ENCODE data around the gene TRMU. TPM values are rescaled to one million over a fixed set of nuclear protein-coding genes. Genes with fewer than 3 reads are reported as not detected.

Gene TRMU
- total RNA-seq, 1 donor from 2014 or later = 38.2 TPM

DNA sequence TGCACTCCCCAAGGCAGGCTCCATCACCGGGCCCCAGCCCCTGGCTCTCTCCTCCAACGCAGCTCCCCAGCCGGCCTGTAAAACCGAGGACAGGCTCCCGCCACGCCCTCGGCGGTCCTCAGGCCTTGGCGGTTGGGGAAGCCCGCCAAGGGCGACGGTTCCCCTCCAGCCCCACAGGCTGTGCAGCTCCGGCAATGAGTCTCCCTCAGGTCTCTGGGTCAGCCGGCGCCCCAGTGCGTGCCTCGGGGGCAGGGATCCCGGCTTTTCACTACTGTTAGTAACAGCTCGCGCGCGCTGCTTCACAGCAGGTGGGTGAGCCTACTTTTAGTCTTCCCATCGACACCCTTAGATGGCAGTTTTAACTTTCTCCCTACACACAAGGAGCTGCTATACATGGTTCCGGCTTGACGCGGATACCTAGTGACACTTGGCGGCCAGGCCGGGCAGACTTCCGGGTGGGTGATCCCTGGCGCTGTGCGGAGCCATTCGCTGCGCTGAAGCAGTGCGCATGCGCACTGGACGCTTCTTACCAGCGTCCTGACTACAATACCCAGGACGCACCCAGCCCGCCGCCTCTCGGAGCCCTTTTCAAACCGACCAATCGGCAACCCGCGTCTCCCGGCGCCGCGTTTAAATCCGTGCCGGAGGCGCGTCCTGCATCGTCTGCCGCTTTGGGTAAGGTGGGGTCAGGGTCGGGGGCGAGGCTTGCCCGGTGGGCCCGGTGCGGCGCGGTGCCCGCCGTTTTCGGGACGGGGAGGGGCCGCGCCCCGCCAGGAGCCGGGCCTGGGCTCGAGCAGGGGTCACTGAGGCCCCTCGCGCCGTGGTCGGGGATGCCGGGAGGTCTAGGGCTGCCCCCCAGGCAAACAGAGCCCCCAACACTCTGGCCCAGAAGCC is 39.0 kb upstream of the TRMU start, which contains the start of gene GTSE1:
GTSE1 (plus strand) TSS at position 614 of the 894 bp plus-strand sequence. CDS start 531 bp downstream, outside the sequence.
- Mint-ChIP-seq H3K4me1 (ENCODE audit: unreplicated experiment) (peaks cover 46% of the 10 kb centered on the region), H3K27me3 (ENCODE audit: unreplicated experiment) (no peaks in the 10 kb centered on the region), H3K9me3 (ENCODE audit: unreplicated experiment) (peaks cover 2% of the 10 kb centered on the region), H3K36me3 (ENCODE audit: unreplicated experiment) (peaks cover 13% of the 10 kb centered on the region), H3K27ac (ENCODE audit: unreplicated experiment) (peak within 1 kb of the TSS; percentile 97), H3K4me3 (ENCODE audit: unreplicated experiment) (peak within 1 kb of the TSS; percentile 89)
- peak; percentile 99 for DNase-seq (ENCODE audit: extremely low spot score, unreplicated experiment)
- TF ChIP-seq, protein P1, sequence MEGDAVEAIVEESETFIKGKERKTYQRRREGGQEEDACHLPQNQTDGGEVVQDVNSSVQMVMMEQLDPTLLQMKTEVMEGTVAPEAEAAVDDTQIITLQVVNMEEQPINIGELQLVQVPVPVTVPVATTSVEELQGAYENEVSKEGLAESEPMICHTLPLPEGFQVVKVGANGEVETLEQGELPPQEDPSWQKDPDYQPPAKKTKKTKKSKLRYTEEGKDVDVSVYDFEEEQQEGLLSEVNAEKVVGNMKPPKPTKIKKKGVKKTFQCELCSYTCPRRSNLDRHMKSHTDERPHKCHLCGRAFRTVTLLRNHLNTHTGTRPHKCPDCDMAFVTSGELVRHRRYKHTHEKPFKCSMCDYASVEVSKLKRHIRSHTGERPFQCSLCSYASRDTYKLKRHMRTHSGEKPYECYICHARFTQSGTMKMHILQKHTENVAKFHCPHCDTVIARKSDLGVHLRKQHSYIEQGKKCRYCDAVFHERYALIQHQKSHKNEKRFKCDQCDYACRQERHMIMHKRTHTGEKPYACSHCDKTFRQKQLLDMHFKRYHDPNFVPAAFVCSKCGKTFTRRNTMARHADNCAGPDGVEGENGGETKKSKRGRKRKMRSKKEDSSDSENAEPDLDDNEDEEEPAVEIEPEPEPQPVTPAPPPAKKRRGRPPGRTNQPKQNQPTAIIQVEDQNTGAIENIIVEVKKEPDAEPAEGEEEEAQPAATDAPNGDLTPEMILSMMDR (IDR thresholded peaks at IDR 0.05) = peak; percentile 40

DNA sequence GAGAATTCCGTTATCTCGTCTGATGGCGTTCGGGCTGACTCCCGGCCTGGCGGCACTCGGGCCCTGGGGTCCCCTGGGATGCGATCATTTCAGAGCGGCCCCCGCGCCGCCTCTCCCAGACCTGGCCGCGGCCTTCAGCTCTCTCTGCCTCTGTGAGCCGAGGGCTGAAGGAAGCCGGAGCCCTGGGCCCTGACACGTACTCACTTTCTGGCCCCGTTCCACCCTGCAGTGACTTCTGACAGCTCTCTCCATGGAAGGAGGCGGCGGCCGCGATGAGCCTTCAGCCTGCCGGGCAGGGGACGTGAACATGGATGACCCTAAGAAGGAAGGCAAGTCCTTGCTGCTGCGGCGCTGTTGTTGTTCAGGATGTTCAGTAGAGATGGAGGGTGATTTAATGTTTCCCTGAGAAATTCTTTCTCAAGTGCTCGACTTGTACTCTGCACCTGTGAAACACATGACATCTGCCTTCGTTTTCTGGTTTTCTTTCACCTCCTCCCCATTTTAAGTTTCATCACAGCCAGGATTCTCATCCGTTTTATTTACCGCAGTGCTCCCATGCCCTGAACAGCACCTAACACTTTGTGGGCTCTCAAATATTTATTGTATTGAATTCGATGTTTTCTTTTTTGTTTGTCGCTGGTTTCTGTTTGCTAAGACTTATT is 38.2 kb upstream of the TRMU start:
- peak overlapping the region; percentile 53 for H3K27ac Mint-ChIP-seq (ENCODE audit: unreplicated experiment)
- TF ChIP-seq, protein P1 (IDR thresholded peaks at IDR 0.05) = no peak

DNA sequence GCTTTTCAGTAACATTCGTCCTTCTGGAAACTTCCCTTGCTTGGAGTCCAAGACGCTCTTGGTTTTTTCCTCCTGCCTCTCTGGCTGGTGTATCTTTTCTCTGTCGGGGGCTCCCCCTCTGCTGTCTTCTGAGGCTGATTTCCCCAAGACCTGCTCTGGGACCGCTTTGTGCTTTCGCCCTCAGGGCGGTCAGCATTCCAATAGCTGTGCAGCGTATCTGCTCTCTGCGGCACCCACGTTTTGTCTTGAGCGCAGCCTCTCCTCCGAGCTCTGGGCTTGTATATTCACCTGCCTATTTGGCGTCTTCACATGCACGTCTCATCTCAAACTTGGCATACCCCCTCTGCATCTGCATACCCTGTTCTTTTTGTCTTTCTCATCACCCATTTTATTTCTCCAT is 36.4 kb upstream of the TRMU start:
- Mint-ChIP-seq H3K27me3 (ENCODE audit: unreplicated experiment) (no peaks in the 10 kb centered on the region), H3K4me1 (ENCODE audit: unreplicated experiment) (peaks cover 48% of the 10 kb centered on the region), H3K36me3 (ENCODE audit: unreplicated experiment) (no peaks in the 10 kb centered on the region), H3K4me3 (ENCODE audit: unreplicated experiment) (no peak overlapping the region), H3K9me3 (ENCODE audit: unreplicated experiment) (no peaks in the 10 kb centered on the region), H3K27ac (ENCODE audit: unreplicated experiment) (no peak overlapping the region)
- TF ChIP-seq, protein P1 (IDR thresholded peaks at IDR 0.05) = no peak
- DNase-seq (ENCODE audit: extremely low spot score, unreplicated experiment) = no peak

More for the DNA sequence above, 38.2 kb upstream of the TRMU start:
- H3K9me3 Mint-ChIP-seq (ENCODE audit: unreplicated experiment) = no peaks in the 10 kb centered on the region
- H3K4me1 Mint-ChIP-seq (ENCODE audit: unreplicated experiment) = peaks cover 46% of the 10 kb centered on the region
- H3K36me3 Mint-ChIP-seq (ENCODE audit: unreplicated experiment) = peaks cover 10% of the 10 kb centered on the region
- H3K27me3 Mint-ChIP-seq (ENCODE audit: unreplicated experiment) = no peaks in the 10 kb centered on the region
- H3K4me3 Mint-ChIP-seq (ENCODE audit: unreplicated experiment) = peak overlapping the region; percentile 89
- DNase-seq (ENCODE audit: extremely low spot score, unreplicated experiment) = no peak

DNA sequence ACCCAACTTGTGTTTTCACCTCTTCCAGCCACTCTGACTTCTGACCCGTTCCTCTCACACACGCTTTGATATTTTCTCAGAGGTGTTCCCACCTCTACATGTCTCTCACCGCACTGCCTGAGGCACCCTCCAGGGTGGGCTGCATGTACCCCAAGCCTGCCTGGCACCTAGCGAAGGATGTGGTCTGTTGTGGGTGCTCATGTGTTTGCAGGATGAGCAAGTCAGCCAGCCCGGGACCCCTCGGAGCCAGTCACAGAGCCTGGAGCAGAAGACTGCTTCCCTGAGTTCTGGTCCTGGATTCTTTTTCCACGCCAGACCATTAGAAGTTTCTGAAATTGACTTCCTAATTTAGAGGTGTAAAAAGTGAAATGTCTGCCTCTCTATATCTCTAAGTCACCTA is 35.0 kb upstream of the TRMU start:
- TF ChIP-seq, protein P1 (IDR thresholded peaks at IDR 0.05) = no peak
- Mint-ChIP-seq H3K36me3 (ENCODE audit: unreplicated experiment) (no peaks in the 10 kb centered on the region), H3K4me3 (ENCODE audit: unreplicated experiment) (no peak overlapping the region), H3K27ac (ENCODE audit: unreplicated experiment) (no peak overlapping the region), H3K4me1 (ENCODE audit: unreplicated experiment) (peaks cover 47% of the 10 kb centered on the region), H3K27me3 (ENCODE audit: unreplicated experiment) (no peaks in the 10 kb centered on the region), H3K9me3 (ENCODE audit: unreplicated experiment) (no peaks in the 10 kb centered on the region)
- DNase-seq (ENCODE audit: extremely low spot score, unreplicated experiment) = no peak

Data from osteocyte (in vitro differentiated cells).